AG09309 (cell line): Measurements from ENCODE around the gene ANXA2.

Experiments
- DNase-seq: peaks from one replicate; pipeline ENCODE4 v3.0.0-alpha.2; 2010; ENCODE audit warnings: low read depth
- H3K4me3 ChIP-seq: 2 replicates; pipeline ENCODE4 v1.5.1; 2011; ENCODE audit warnings: mild to moderate bottlenecking, low read depth, low read length, moderate library complexity; ENCODE audit not compliant: control insufficient read depth
- TF ChIP-seq, protein P1 (sequence below): IDR thresholded peaks from 2 replicates; pipeline ENCODE4 v1.5.1; 2011; ENCODE audit warnings: mild to moderate bottlenecking, low read depth, low read length, inconsistent platforms; ENCODE audit not compliant: insufficient read depth, control insufficient read depth; ENCODE audit errors: missing control alignments

ANXA2 gene

DNA sequence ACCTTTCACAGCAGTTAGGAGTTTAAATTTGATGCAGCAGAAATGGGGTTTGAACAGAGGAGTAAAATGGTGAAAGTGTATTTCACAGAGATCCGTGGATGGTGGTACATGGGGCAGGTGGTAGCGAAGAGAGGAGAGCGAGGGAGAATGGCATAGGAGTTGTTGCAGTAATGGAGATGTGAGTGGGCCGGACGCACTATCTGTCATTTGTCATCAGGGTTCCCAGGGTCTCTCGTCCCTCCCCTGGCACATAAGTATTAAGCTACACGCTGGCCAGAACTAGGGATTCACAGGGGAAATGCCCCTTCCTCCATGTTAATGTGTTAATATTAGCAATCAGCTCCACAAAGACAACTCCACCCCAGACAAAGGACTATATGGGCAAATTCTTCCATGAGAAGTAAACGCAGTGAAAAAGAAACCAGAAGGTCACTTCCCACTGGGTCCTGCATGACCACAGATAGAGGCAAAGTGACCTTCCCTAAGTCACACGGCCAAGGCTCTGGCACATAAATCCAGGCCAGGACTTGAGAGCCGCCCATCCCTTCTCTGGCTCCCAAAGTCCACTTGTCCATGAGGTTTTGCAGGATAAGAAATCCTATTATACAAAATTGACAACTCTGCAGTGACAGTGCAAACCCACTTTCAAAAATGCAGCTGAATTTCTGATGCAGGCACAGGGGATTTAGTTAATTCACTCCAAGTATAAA lies 42.5 kb downstream of the ANXA2 start:
- no peak overlapping the region for H3K4me3 ChIP-seq
- TF ChIP-seq, protein P1, sequence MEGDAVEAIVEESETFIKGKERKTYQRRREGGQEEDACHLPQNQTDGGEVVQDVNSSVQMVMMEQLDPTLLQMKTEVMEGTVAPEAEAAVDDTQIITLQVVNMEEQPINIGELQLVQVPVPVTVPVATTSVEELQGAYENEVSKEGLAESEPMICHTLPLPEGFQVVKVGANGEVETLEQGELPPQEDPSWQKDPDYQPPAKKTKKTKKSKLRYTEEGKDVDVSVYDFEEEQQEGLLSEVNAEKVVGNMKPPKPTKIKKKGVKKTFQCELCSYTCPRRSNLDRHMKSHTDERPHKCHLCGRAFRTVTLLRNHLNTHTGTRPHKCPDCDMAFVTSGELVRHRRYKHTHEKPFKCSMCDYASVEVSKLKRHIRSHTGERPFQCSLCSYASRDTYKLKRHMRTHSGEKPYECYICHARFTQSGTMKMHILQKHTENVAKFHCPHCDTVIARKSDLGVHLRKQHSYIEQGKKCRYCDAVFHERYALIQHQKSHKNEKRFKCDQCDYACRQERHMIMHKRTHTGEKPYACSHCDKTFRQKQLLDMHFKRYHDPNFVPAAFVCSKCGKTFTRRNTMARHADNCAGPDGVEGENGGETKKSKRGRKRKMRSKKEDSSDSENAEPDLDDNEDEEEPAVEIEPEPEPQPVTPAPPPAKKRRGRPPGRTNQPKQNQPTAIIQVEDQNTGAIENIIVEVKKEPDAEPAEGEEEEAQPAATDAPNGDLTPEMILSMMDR, result no peak
- DNase-seq, result no peak

DNA sequence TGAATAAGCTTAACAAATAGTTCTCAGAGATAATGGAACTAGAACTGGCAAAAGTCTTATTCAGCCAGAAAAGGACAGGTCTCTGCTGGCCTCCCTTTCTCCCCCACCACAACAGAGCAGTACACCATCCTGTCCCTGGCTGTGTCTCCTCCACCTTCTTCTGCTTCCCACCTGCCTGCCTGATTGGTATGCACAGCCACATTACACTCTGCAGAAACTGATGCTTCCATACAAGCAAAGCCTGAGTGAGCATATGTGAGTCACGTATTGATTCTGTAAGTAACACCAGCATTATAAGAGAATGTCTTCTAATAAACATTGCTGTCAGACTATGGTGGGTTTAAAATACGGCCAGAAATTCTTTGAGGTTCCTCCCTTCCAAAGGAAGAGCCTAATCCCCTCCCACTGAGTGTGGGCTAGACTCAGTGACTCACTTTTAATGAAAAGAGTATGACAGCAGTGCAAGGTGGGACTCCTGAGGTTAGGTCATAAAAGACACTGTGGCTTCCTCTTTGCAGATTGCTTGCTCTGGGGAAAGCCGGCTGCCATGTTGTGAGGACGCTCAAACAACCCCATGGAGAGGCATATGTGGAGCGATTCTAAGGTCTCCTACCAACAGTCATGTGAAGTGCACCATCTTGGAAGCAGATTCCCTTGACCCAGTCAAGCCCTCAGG lies 44.4 kb downstream of the ANXA2 start:
- no peak for DNase-seq
- TF ChIP-seq, protein P1, result no peak
- H3K4me3 ChIP-seq, result no peak overlapping the region

DNA sequence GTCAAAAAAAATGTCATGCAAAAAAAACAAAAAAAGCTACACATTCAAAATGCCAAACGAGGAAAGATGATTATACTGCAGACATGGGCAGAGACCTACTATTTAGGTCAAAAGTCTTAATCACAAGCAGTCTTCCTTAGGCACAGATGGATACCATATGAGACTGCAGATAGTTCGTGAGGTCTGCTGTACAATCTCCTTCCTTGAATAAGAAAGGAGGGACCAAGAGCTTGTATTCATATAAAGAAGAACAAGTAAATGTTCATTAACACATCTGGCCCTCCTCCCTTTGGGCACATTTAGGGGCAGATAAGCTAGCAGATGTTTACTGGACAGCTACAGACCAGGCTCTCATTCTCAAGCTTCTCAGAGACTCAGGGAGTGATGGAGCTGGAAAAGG lies 45.3 kb downstream of the ANXA2 start:
- TF ChIP-seq, protein P1, result no peak
- no peak for DNase-seq
- no peak overlapping the region for H3K4me3 ChIP-seq

DNA sequence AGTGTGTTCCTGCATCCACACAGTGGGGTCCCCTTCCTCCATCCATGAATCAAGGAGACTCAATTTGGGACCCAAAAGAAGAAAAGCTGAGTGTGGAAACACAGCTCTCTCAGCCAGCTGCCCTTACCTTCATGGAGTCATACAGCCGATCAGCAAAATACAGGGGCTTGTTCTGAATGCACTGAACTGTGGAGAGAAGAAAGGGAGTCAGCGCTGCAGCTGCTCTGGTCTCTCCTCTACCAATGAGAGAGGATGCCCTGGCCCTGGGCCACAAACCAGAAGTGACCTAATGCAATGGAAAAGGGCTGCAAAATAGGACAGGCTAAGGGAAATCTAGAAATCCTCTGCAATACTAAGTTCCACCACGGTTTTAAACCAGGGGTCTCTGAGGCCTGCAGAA lies 46.7 kb downstream of the ANXA2 start:
- no peak for DNase-seq
- H3K4me3 ChIP-seq, result no peak overlapping the region
- TF ChIP-seq, protein P1, result no peak

DNA sequence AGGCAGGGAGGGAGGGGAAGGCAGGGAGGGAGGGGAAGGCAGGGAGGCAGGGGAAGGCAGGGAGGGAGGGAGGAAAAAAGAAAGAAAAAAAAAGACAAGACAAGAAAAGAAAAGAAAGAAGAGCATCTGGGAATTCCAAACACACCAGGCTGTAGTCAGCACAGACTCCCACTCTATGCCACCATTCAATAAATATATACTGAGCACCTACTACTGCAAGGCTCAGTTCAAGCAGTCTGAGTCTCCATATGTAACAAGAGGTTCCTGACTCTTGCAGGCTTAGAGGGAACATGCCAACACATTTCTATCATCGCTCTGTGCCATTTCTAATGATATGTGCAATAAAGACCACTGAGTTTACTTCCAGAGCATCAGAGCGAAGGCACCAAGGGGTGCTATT lies 47.7 kb downstream of the ANXA2 start:
- TF ChIP-seq, protein P1, result no peak
- no peak for DNase-seq
- H3K4me3 ChIP-seq, result no peak overlapping the region

DNA sequence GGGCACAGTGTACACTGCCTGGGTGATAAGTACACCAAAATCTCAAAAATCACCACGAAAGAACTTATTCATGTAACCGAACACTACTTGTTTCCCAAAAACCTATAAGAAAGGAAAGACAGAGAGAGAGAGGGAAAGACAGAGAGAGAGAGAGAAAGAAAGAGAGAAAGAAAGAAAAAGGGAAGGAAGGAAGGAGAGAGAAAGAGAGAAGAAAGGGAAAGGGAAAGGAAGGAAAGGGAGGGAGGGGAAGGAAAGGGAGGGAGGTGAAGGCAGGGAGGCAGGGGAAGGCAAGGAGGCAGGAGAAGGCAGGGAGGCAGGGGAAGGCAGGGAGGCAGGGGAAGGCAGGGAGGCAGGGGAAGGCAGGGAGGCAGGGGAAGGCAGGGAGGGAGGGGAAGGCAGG lies 48.2 kb downstream of the ANXA2 start:
- no peak for DNase-seq
- H3K4me3 ChIP-seq, result no peak overlapping the region
- TF ChIP-seq, protein P1, result no peak
